GM23248 (cell line): Measurements from ENCODE around the gene VTCN1.
"Not testable (repeated sequence)": the region's sequence is repeated elsewhere in the genome, so short reads cannot be mapped to it uniquely, and the experiment has no call there.

Experiments used
- EZH2 ChIP-seq: fragments of 200-600 bp; sonication (generic); IDR thresholded peaks from 2 replicates; pipeline ENCODE4 v1.6.1; 2018; ENCODE audit warnings: antibody characterized with exemption, mild to moderate bottlenecking; ENCODE audit not compliant: insufficient read depth, poor library complexity, severe bottlenecking
- EZH2phosphoT487 ChIP-seq: fragments of 200-600 bp; sonication (generic); IDR thresholded peaks from 2 replicates; pipeline ENCODE4 v1.6.1; 2018; ENCODE audit warnings: antibody characterized with exemption, moderate library complexity, mild to moderate bottlenecking, low read depth; ENCODE audit not compliant: insufficient read depth

- TF ChIP-seq EZH2, EZH2phosphoT487: not testable (repeated sequence)
Observed at GRCh38 chr1:117119144-117119543, 91.6 kb downstream of the VTCN1 start.
